ENCODE results near the gene SPRN.
A peak's percentile ranks its signal among the peaks of the same experiment; 100 is the strongest.
"Not testable (repeated sequence)": the region's sequence is repeated elsewhere in the genome, so short reads cannot be mapped to it uniquely, and the experiment has no call there.

SPRN gene

GRCh38 chr10:133438711-133439273, 14.4 kb upstream of the SPRN start:
- TF ChIP-seq RARB (CRISPR knock-in tag; IDR thresholded peaks at IDR 0.05) (no peak), ESRRG (CRISPR knock-in tag; IDR thresholded peaks at IDR 0.05) (no peak), ZNF8 (CRISPR knock-in tag; IDR thresholded peaks at IDR 0.05) (no peak), PATZ1 (CRISPR knock-in tag; IDR thresholded peaks at IDR 0.05; ENCODE audit: borderline replicate concordance) (no peak), GLIS3 (CRISPR knock-in tag; IDR thresholded peaks at IDR 0.05) (no peak), ZFP30 (CRISPR knock-in tag; IDR thresholded peaks at IDR 0.05) (no peak), ZNF70 (CRISPR knock-in tag; IDR thresholded peaks at IDR 0.05) (no peak), PPARA (CRISPR knock-in tag; IDR thresholded peaks at IDR 0.05; ENCODE audit: borderline replicate concordance) (no peak), ARNTL (CRISPR knock-in tag; IDR thresholded peaks at IDR 0.05; ENCODE audit: borderline replicate concordance, low read depth) (no peak), CREB5 (CRISPR knock-in tag; IDR thresholded peaks at IDR 0.05; ENCODE audit: low read depth) (no peak), BACH2 (CRISPR knock-in tag; IDR thresholded peaks at IDR 0.05; ENCODE audit: borderline replicate concordance) (no peak), ZFP3 (CRISPR knock-in tag; IDR thresholded peaks at IDR 0.05) (no peak)
- peak; percentile 56 for ATAC-seq

GRCh38 chr10:133432789-133433188, 8.4 kb upstream of the SPRN start:
- ATAC-seq, result peak; percentile 27; the same call in 2 of the 3 replicates

- peak; percentile 45 for ATAC-seq
These were observed 7.6 kb upstream of the SPRN start for GRCh38 chr10:133431888-133432613.

GRCh38 chr10:133429571-133429970, 5.1 kb upstream of the SPRN start:
- not testable (repeated sequence) for ATAC-seq

GRCh38 chr10:133424102-133424501, 323 bp downstream of the SPRN start:
- peak; percentile 44 for ATAC-seq

- TF ChIP-seq SNAI2 (CRISPR knock-in tag; IDR thresholded peaks at IDR 0.05) (no peak), ZC3H10 (CRISPR knock-in tag; IDR thresholded peaks at IDR 0.05) (no peak), ARNTL (CRISPR knock-in tag; IDR thresholded peaks at IDR 0.05; ENCODE audit: borderline replicate concordance, low read depth) (no peak), TOX (CRISPR knock-in tag; IDR thresholded peaks at IDR 0.05; ENCODE audit: borderline replicate concordance) (no peak), ZNF8 (CRISPR knock-in tag; IDR thresholded peaks at IDR 0.05) (no peak), ISL1 (CRISPR knock-in tag; IDR thresholded peaks at IDR 0.05) (no peak), OSR1 (CRISPR knock-in tag; IDR thresholded peaks at IDR 0.05) (no peak), GLIS3 (CRISPR knock-in tag; IDR thresholded peaks at IDR 0.05) (no peak), PPARA (CRISPR knock-in tag; IDR thresholded peaks at IDR 0.05; ENCODE audit: borderline replicate concordance) (no peak), ZNF565 (CRISPR knock-in tag; conservative IDR thresholded peaks at IDR 0.05; ENCODE audit: low read depth) (no peak), CREB5 (CRISPR knock-in tag; IDR thresholded peaks at IDR 0.05; ENCODE audit: low read depth) (no peak), CSRNP3 (CRISPR knock-in tag; IDR thresholded peaks at IDR 0.05) (no peak), ZNF70 (CRISPR knock-in tag; IDR thresholded peaks at IDR 0.05) (no peak), BACH2 (CRISPR knock-in tag; IDR thresholded peaks at IDR 0.05; ENCODE audit: borderline replicate concordance) (no peak)
- peak; percentile 17 for ATAC-seq
These were observed 1.3 kb downstream of the SPRN start for GRCh38 chr10:133422807-133423771.

Data from SK-N-SH treated with all-trans-retinoic acid at 6 μM for 48 hours (cell line).